HL-60 (cell line): ENCODE data around the gene TAF3.

Experiments used
- DNase-seq, 2 experiments: peaks; one replicate each; pipeline ENCODE4 v3.0.0-alpha.2; 2010 to 2020; ENCODE audit warnings: low read depth in 1 of 2, low spot score in 1 of 2
- H3K27ac ChIP-seq: fragments of 250-450 bp; sonication (Bioruptor Pico); replicated peaks from 2 replicates; pipeline ENCODE4 v1.5.1; 2020; ENCODE audit warnings: mild to moderate bottlenecking, moderate library complexity
- H3K27me3 ChIP-seq: fragments of 250-450 bp; sonication (Bioruptor Pico); 2 replicates; pipeline ENCODE4 v1.5.1; 2021; ENCODE audit warnings: mild to moderate bottlenecking, moderate library complexity; ENCODE audit not compliant: insufficient read depth, poor library complexity, severe bottlenecking
- H3K4me3 ChIP-seq: replicated peaks from 2 replicates; pipeline ENCODE4 v1.5.1; 2011; ENCODE audit warnings: mild to moderate bottlenecking, control low read depth, low read length; ENCODE audit not compliant: insufficient read depth
- CTCF ChIP-seq: IDR thresholded peaks from one replicate; pipeline ENCODE4 v1.5.1; 2011; ENCODE audit warnings: low read length, control low read depth, inconsistent platforms; ENCODE audit not compliant: insufficient read depth
- GABPA ChIP-seq: IDR thresholded peaks from 2 replicates; pipeline ENCODE4 v1.6.1; 2012; ENCODE audit warnings: low read depth
- POLR2AphosphoS5 ChIP-seq: IDR thresholded peaks from 2 replicates; pipeline ENCODE4 v1.6.1; 2012; ENCODE audit warnings: low read depth
- REST ChIP-seq: IDR thresholded peaks from 2 replicates; pipeline ENCODE4 v1.6.1; 2012; ENCODE audit warnings: low read depth; ENCODE audit not compliant: insufficient replicate concordance
- SPI1 ChIP-seq: IDR thresholded peaks from 2 replicates; pipeline ENCODE4 v1.6.1; 2012; ENCODE audit warnings: low read depth, mild to moderate bottlenecking, borderline replicate concordance

Gene TAF3

GRCh38 chr10:7876541-7877127 lies 58.3 kb downstream of the TAF3 start:
- no peak for DNase-seq
- no peak overlapping the region for H3K4me3 ChIP-seq

GRCh38 chr10:7881119-7881518 lies 62.8 kb downstream of the TAF3 start:
- Histone ChIP-seq H3K4me3 (no peak overlapping the region), H3K27ac (no peak overlapping the region), H3K27me3 (no peaks in the 10 kb centered on the region)
- no peak for DNase-seq
- no peak for TF ChIP-seq GABPA
- no peak for TF ChIP-seq POLR2AphosphoS5
- no peak for TF ChIP-seq REST
- TF ChIP-seq CTCF, result no peak
- no peak for TF ChIP-seq SPI1

More at GRCh38 chr10:7876541-7877127, 58.3 kb downstream of the TAF3 start:
- Histone ChIP-seq H3K27ac (no peak overlapping the region), H3K27me3 (no peaks in the 10 kb centered on the region)
- no peak for TF ChIP-seq SPI1
- TF ChIP-seq REST, result no peak
- TF ChIP-seq GABPA, result no peak
- no peak for TF ChIP-seq POLR2AphosphoS5
- no peak for TF ChIP-seq CTCF

- Histone ChIP-seq H3K4me3 (no peak overlapping the region), H3K27ac (no peak overlapping the region)
- DNase-seq, result no peak
Measured at GRCh38 chr10:7886056-7886455, 67.8 kb downstream of the TAF3 start.

More at GRCh38 chr10:7886056-7886455, 67.8 kb downstream of the TAF3 start:
- no peaks in the 10 kb centered on the region for H3K27me3 ChIP-seq
- no peak for TF ChIP-seq GABPA
- TF ChIP-seq SPI1, result no peak
- TF ChIP-seq POLR2AphosphoS5, result no peak
- TF ChIP-seq CTCF, result no peak
- no peak for TF ChIP-seq REST
